Heart left ventricle (tissue), 16 donors: ENCODE measurements around the gene VAMP7. TPM values are rescaled to one million over a fixed set of nuclear protein-coding genes. Genes with fewer than 3 reads are reported as not detected.

Experiments used
- ATAC-seq, 4 donors: fragments of 200-7000 bp; cut with Tn5 transposase; one replicate each; pipeline ENCODE4 v1.9.1; 2020 to 2022; ENCODE audit warnings: moderate library complexity in 4 of 4, mild to moderate bottlenecking in 3 of 4, moderate number of reproducible peaks in 1 of 4
- DNase-seq, 5 donors: peaks; one replicate each; pipeline ENCODE4 v3.0.0-alpha.2; 2020
- H3K27ac ChIP-seq, 12 donors: fragments of 200-600 bp; sonication (generic) in 4 of 12; one replicate each; pipeline versions ENCODE4 v1.5.0 to v1.8.0; 2016 to 2022; ENCODE audit warnings: mild to moderate bottlenecking in 2 of 12
- H3K27me3 ChIP-seq, 9 donors: fragments of 200-600 bp; sonication (generic) in 2 of 9; one replicate each; pipeline versions ENCODE4 v1.5.1 to v1.8.0; 2016 to 2022; ENCODE audit warnings: mild to moderate bottlenecking in 3 of 9
- H3K36me3 ChIP-seq, 9 donors: fragments of 200-600 bp; sonication (generic) in 2 of 9; one replicate each; pipeline versions ENCODE4 v1.5.0 to v1.8.0; 2018 to 2022; ENCODE audit warnings: mild to moderate bottlenecking in 2 of 9
- H3K4me1 ChIP-seq, 12 donors: fragments of 200-600 bp; sonication (generic) in 4 of 12; one replicate each; pipeline versions ENCODE4 v1.5.0 to v1.8.0; 2016 to 2022; ENCODE audit warnings: mild to moderate bottlenecking in 3 of 12
- H3K4me3 ChIP-seq, 12 donors: fragments of 200-600 bp; sonication (generic) in 4 of 12; one replicate each; pipeline versions ENCODE4 v1.5.0 to v1.8.0; 2017 to 2022; ENCODE audit warnings: mild to moderate bottlenecking in 9 of 12, moderate library complexity in 4 of 12
- H3K9me3 ChIP-seq, 12 donors: fragments of 200-600 bp; sonication (generic) in 4 of 12; one replicate each; pipeline versions ENCODE4 v1.5.0 to v1.8.0; 2016 to 2022; ENCODE audit warnings: mild to moderate bottlenecking in 1 of 12
- CTCF ChIP-seq, 12 donors: fragments of 200-600 bp; sonication (generic) in 4 of 12; IDR thresholded peaks; one replicate each; pipeline versions ENCODE4 v1.5.0 to v1.8.0; 2018 to 2022; ENCODE audit warnings: antibody characterized with exemption in 12 of 12, mild to moderate bottlenecking in 5 of 12
- POLR2A ChIP-seq, 2 donors: fragments of 450-650 bp; IDR thresholded peaks; one replicate each; pipeline ENCODE4 v1.6.1; 2017; ENCODE audit warnings: antibody characterized with exemption in 2 of 2, mild to moderate bottlenecking in 2 of 2, moderate library complexity in 2 of 2
- WGBS, 4 donors: extraction: QIAGEN DNeasy Blood & Tissue Kit in 2 of 4; methylation state at CpG; one replicate each; pipeline versions ENCODE4 v1.1.5 to v1.1.7; 2013 to 2018; 5-methylcytosine and 5-hydroxymethylcytosine counted together
- intact Hi-C, 10 donors: fragments of 100-400 bp; cut with DNase I; formaldehyde crosslinking; loops; one replicate each; pipeline versions ENCODE4 v1.11.1 to v1.14.2; 2022
- polyA plus RNA-seq, 2 donors: library from polyadenylated mRNA; stranded (reverse); fragments of 200-250 nt; gene quantifications; one replicate each; pipeline ENCODE4 v1.2.3, GENCODE V29; 2013
- total RNA-seq, 9 donors: library from RNA; depleted of rRNA in 2 of 9; stranded (reverse); fragments of >200 nt in 2 of 9; fragmentation: NEBNext Ultra II Directional in 3 of 9; extraction: Animal tissue kit (Norgen Biotek cat#: 25700) in 3 of 9; gene quantifications; one replicate each; pipeline versions ENCODE4 v1.1.0 to v1.2.4, GENCODE V29; 2016 to 2023
- donor health status: ischemic (EF 13 %, LVEDD 7.1; RV severe dilation, severe dysfunction).
- donor health status: healthy with polysubstance abuse.
- donor health status: DM: no; HTN: yes; CAD: no.
- donor health status: DM: no; HTN: no; CAD: no.
- donor health status: ischemic (EF 25% LVEDD 6.9; RV normal size, moderate dysfunction).
- donor health status: ischemic (EF 25% LVEDD 5.7; RV mildly dilated, moderate dysfunction).
- donor health status: healthy.
- donor health status: DM: yes; HTN: yes; CAD: no.
- donor health status: ischemic (EF 35%, LVEDD 5.7; RV mildly dilated, moderate dysfunction).
- donor health status: nonischemic (EF 11% LVEDD 7.7; RV severe dilation, severe dysfunction).
- donor health status: DM: yes; HTN: yes; CAD: no.
- donor health status: PGD.
- donor health status: ischemic (EF 29% LVEDD 5.4; RV normal size, mild dysfunction).
- donor health status: nonischemic (EF 23%, LVEDD 6.1; RV moderate dilation, normal function).

Gene VAMP7
- total and polyA plus RNA-seq, 11 donors = 11.2 to 40.8 (median 24.3) TPM

- H3K27me3 ChIP-seq = peaks cover 0 to 3% (median 0%) of the 10 kb centered on the region in 9 donors
- no peaks in the 10 kb centered on the region for H3K4me1 ChIP-seq
- TF ChIP-seq CTCF (IDR thresholded peaks at IDR 0.05) = peak in 1 of 12 donors; percentile 21
- TF ChIP-seq POLR2A (IDR thresholded peaks at IDR 0.05) = no peak
Observed at GRCh38 chrX:155864655-155865054, 16.5 kb upstream of the VAMP7 start.

GRCh38 chrX:155865193-155865592, 16.0 kb upstream of the VAMP7 start:
- H3K27me3 ChIP-seq = peaks cover 0 to 3% (median 0%) of the 10 kb centered on the region in 9 donors
- DNase-seq (no peak), ATAC-seq (no peak)
- intact Hi-C loops = no loop called here
- H3K9me3 ChIP-seq = peaks cover 0 to 13% (median 0%) of the 10 kb centered on the region in 12 donors
- no peak overlapping the region for H3K27ac ChIP-seq
- 78 to 88% (median 83%) methylated on average over 11 to 18 of the region's 18 CpGs for WGBS, 4 donors
- no peaks in the 10 kb centered on the region for H3K4me1 ChIP-seq
- H3K36me3 ChIP-seq = no peaks in the 10 kb centered on the region
- no peak overlapping the region for H3K4me3 ChIP-seq
- TF ChIP-seq POLR2A (IDR thresholded peaks at IDR 0.05) = no peak

More at GRCh38 chrX:155864655-155865054, 16.5 kb upstream of the VAMP7 start:
- no peaks in the 10 kb centered on the region for H3K36me3 ChIP-seq
- 7 to 35% (median 16%) methylated on average over 1 of the region's 1 CpG for WGBS, 4 donors
- H3K4me3 ChIP-seq = no peak overlapping the region
- no peak for ATAC-seq
- intact Hi-C loops = no loop called here
- peaks cover 0 to 13% (median 0%) of the 10 kb centered on the region in 12 donors for H3K9me3 ChIP-seq
- H3K27ac ChIP-seq = no peak overlapping the region
- no peak for DNase-seq

- no peak for TF ChIP-seq POLR2A (IDR thresholded peaks at IDR 0.05)
- no peak for TF ChIP-seq CTCF (IDR thresholded peaks at IDR 0.05)
- ATAC-seq = no peak
- intact Hi-C loops = no loop called here
- DNase-seq = no peak
- Histone ChIP-seq H3K4me1 (no peaks in the 10 kb centered on the region), H3K27ac (no peak overlapping the region), H3K27me3 (peaks cover 0 to 6% (median 0%) of the 10 kb centered on the region in 9 donors), H3K9me3 (peaks cover 0 to 13% (median 0%) of the 10 kb centered on the region in 12 donors), H3K4me3 (no peak overlapping the region), H3K36me3 (no peaks in the 10 kb centered on the region)
- WGBS, 4 donors = 55 to 71% (median 60%) methylated on average over 4 of the region's 4 CpGs
Observed at GRCh38 chrX:155867821-155868220, 13.3 kb upstream of the VAMP7 start.

GRCh38 chrX:155870958-155871357, 10.2 kb upstream of the VAMP7 start:
- H3K9me3 ChIP-seq = peaks cover 0 to 13% (median 0%) of the 10 kb centered on the region in 12 donors
- no peak overlapping the region for H3K27ac ChIP-seq
- no peaks in the 10 kb centered on the region for H3K4me1 ChIP-seq
- intact Hi-C loops = no loop called here
- TF ChIP-seq CTCF (IDR thresholded peaks at IDR 0.05) (no peak), POLR2A (IDR thresholded peaks at IDR 0.05) (no peak)
- no peak overlapping the region for H3K4me3 ChIP-seq
- DNase-seq (no peak), ATAC-seq (no peak)
- peaks cover 0 to 28% (median 0%) of the 10 kb centered on the region in 9 donors for H3K27me3 ChIP-seq
- H3K36me3 ChIP-seq = no peaks in the 10 kb centered on the region

GRCh38 chrX:155871934-155872333, 9.2 kb upstream of the VAMP7 start:
- H3K36me3 ChIP-seq = no peaks in the 10 kb centered on the region
- no peaks in the 10 kb centered on the region for H3K4me1 ChIP-seq
- intact Hi-C loops = no loop called here

More at GRCh38 chrX:155871934-155872333, 9.2 kb upstream of the VAMP7 start:
- peaks cover 0 to 31% (median 0%) of the 10 kb centered on the region in 9 donors for H3K27me3 ChIP-seq
- H3K4me3 ChIP-seq = no peak overlapping the region
- TF ChIP-seq CTCF (IDR thresholded peaks at IDR 0.05) = no peak
- no peak for TF ChIP-seq POLR2A (IDR thresholded peaks at IDR 0.05)
- no peak overlapping the region for H3K27ac ChIP-seq
- DNase-seq = no peak
- peaks cover 0 to 13% (median 0%) of the 10 kb centered on the region in 12 donors for H3K9me3 ChIP-seq
- no peak for ATAC-seq
